ENCODE data around the gene LIPT1.

The LIPT1 gene

GRCh38 chr2:99141110-99142108, 13.4 kb upstream of the LIPT1 start, which contains the start of gene C2orf15:
Gene C2orf15 (plus strand): TSS chr2:99141707. CDS start chr2:99150559, 8,852 bp downstream.
- no peaks in the 10 kb centered on the region for H3K27me3 ChIP-seq (ENCODE audit: control insufficient read depth in 2 of 2, insufficient read depth in 2 of 2, low read length in 2 of 2)
- peak within 1 kb of the TSS; percentile 95 to 98 for H3K4me3 ChIP-seq (ENCODE audit: low read length in 2 of 2)

DNA sequence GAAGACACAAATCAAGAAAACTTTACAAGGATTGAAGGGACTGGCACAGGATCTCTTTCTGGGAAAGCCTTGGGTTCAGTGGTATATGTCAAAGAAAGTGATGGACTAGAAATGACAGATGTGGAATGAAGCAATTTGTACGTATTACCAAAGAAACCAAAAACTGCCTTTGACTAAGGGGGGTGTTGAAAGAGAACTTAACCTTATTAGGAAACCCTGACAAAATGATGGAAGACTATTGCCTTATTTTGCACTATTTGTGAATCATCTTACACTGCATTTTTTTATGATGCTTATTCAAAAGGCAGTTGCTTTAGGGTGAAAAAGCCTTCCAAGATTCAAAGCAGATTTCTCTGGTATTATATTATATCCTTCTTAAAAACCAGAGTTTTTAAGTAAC, 4.1 kb upstream of the LIPT1 start:
- Histone ChIP-seq H3K9me3 (ENCODE audit: control insufficient read depth in 2 of 2, low read length in 2 of 2) (no peaks in the 10 kb centered on the region), H3K27ac (ENCODE audit: low read depth in 2 of 2, low read length in 2 of 2) (no peak overlapping the region), H3K4me3 (ENCODE audit: low read length in 2 of 2) (no peak overlapping the region), H3K4me1 (ENCODE audit: control insufficient read depth in 2 of 2, insufficient read depth in 2 of 2, low read length in 2 of 2) (peaks cover 8% of the 10 kb centered on the region in 2 donors), H3K9ac (ENCODE audit: low read depth in 1 of 2, low read length in 2 of 2) (no peak overlapping the region), H3K27me3 (ENCODE audit: control insufficient read depth in 2 of 2, insufficient read depth in 2 of 2, low read length in 2 of 2) (no peaks in the 10 kb centered on the region), H3K36me3 (ENCODE audit: control insufficient read depth in 2 of 2, insufficient read depth in 2 of 2, low read length in 2 of 2) (no peaks in the 10 kb centered on the region)

More at GRCh38 chr2:99141110-99142108, 13.4 kb upstream of the LIPT1 start, which contains the start of gene C2orf15:
- peak within 1 kb of the TSS; percentile 95 to 99 for H3K27ac ChIP-seq (ENCODE audit: low read depth in 2 of 2, low read length in 2 of 2)
- H3K9me3 ChIP-seq (ENCODE audit: control insufficient read depth in 2 of 2, low read length in 2 of 2), result no peaks in the 10 kb centered on the region
- no peaks in the 10 kb centered on the region for H3K36me3 ChIP-seq (ENCODE audit: control insufficient read depth in 2 of 2, insufficient read depth in 2 of 2, low read length in 2 of 2)
- peaks cover 8 to 12% of the 10 kb centered on the region in 2 donors for H3K4me1 ChIP-seq (ENCODE audit: control insufficient read depth in 2 of 2, insufficient read depth in 2 of 2, low read length in 2 of 2)
- H3K9ac ChIP-seq (ENCODE audit: low read depth in 1 of 2, low read length in 2 of 2), result peak within 1 kb of the TSS; percentile 93 to 99

- H3K27ac ChIP-seq (ENCODE audit: low read depth in 2 of 2, low read length in 2 of 2), result no peak overlapping the region
- H3K4me3 ChIP-seq (ENCODE audit: low read length in 2 of 2), result no peak overlapping the region
- no peaks in the 10 kb centered on the region for H3K9me3 ChIP-seq (ENCODE audit: control insufficient read depth in 2 of 2, low read length in 2 of 2)
- H3K36me3 ChIP-seq (ENCODE audit: control insufficient read depth in 2 of 2, insufficient read depth in 2 of 2, low read length in 2 of 2), result peaks cover 0 to 4% of the 10 kb centered on the region in 2 donors
- H3K9ac ChIP-seq (ENCODE audit: low read depth in 1 of 2, low read length in 2 of 2), result no peak overlapping the region
- H3K4me1 ChIP-seq (ENCODE audit: control insufficient read depth in 2 of 2, insufficient read depth in 2 of 2, low read length in 2 of 2), result peaks cover 11 to 12% of the 10 kb centered on the region in 2 donors
- no peaks in the 10 kb centered on the region for H3K27me3 ChIP-seq (ENCODE audit: control insufficient read depth in 2 of 2, insufficient read depth in 2 of 2, low read length in 2 of 2)
These were observed 2.4 kb upstream of the LIPT1 start for GRCh38 chr2:99152199-99152895.

DNA sequence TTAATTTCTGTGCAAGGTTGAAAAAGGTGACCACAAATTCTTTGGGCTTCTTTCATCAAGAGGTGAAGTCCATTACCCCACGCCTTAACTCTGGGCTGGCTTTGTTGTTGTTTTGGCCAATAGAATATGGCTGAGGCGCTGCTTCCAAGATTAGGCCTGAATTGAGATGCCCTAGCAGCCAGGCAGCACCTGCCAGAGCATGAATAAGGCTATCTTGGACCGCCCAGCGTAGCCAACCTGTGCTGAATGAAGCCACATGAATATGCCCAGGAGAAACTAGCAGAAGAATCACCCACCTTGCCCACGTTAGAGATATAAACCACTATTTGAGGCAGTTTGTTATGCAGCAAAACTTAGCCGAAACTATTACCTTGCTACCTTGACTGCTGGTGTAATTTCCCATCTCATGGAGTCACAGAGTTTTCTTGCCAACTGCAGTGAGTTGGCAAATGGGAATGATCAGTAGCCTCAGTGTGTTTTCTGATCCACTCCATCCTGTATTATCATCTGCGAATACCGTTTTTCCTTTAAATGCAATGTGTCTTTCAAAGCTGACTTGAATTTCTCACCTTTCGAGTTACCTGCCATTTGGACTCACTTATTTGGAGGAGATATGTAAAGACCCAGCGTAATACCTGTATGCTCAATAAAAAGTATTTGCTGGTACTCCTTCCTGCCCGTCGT, 704 bp upstream of the LIPT1 start:
- Histone ChIP-seq H3K9me3 (ENCODE audit: control insufficient read depth in 2 of 2, low read length in 2 of 2) (no peaks in the 10 kb centered on the region), H3K36me3 (ENCODE audit: control insufficient read depth in 2 of 2, insufficient read depth in 2 of 2, low read length in 2 of 2) (peaks cover 0 to 4% of the 10 kb centered on the region in 2 donors), H3K4me3 (ENCODE audit: low read length in 2 of 2) (peak overlapping the region; percentile 81 to 97), H3K27ac (ENCODE audit: low read depth in 2 of 2, low read length in 2 of 2) (peak overlapping the region; percentile 90), H3K9ac (ENCODE audit: low read depth in 1 of 2, low read length in 2 of 2) (peak overlapping the region; percentile 78 to 84), H3K27me3 (ENCODE audit: control insufficient read depth in 2 of 2, insufficient read depth in 2 of 2, low read length in 2 of 2) (no peaks in the 10 kb centered on the region), H3K4me1 (ENCODE audit: control insufficient read depth in 2 of 2, insufficient read depth in 2 of 2, low read length in 2 of 2) (peaks cover 11 to 12% of the 10 kb centered on the region in 2 donors)

DNA sequence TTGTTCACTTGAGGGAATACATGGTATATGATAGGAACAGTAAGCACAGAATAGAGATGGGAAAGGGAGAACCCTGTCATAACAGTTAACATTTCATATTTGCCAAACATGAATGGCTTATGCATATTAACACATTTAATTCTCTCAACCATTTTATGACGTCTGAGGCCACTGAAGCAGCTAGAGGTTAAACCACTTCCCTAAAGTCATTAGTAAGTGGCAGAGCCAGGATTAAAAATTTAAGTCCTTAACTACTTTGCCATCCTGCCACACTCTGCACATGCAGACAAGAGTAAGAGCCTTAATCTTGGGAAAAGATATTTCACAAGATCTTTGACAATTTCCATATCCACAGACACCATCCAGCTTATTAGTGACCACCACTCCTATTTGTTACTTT, 2.1 kb downstream of the LIPT1 start:
- Histone ChIP-seq H3K4me3 (ENCODE audit: low read length in 2 of 2) (no peak overlapping the region), H3K4me1 (ENCODE audit: control insufficient read depth in 2 of 2, insufficient read depth in 2 of 2, low read length in 2 of 2) (peaks cover 11 to 12% of the 10 kb centered on the region in 2 donors), H3K9ac (ENCODE audit: low read depth in 1 of 2, low read length in 2 of 2) (no peak overlapping the region), H3K9me3 (ENCODE audit: control insufficient read depth in 2 of 2, low read length in 2 of 2) (no peaks in the 10 kb centered on the region), H3K27ac (ENCODE audit: low read depth in 2 of 2, low read length in 2 of 2) (no peak overlapping the region), H3K27me3 (ENCODE audit: control insufficient read depth in 2 of 2, insufficient read depth in 2 of 2, low read length in 2 of 2) (no peaks in the 10 kb centered on the region), H3K36me3 (ENCODE audit: control insufficient read depth in 2 of 2, insufficient read depth in 2 of 2, low read length in 2 of 2) (peaks cover 0 to 6% of the 10 kb centered on the region in 2 donors)

DNA sequence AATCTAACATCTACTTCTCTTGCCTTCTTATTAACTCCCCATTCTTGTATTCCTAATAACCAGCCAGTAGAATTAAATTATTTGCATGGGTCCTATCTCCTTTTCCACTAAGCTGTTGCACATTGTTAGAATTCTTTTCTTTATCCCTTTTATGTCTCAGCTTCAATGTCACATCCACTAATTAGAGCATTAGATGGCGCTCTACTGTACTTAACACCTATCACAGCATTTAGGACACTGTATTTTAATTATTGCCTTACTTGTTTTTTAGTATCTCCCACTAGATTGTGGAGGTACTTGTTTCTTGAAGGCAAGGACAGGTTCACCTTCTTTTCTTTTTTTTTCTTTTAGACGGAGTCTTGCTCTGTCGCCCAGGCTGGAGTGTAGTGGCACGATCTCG, 3.8 kb downstream of the LIPT1 start:
- no peak overlapping the region for H3K4me3 ChIP-seq (ENCODE audit: low read length in 2 of 2)
- H3K27me3 ChIP-seq (ENCODE audit: control insufficient read depth in 2 of 2, insufficient read depth in 2 of 2, low read length in 2 of 2), result no peaks in the 10 kb centered on the region
- H3K4me1 ChIP-seq (ENCODE audit: control insufficient read depth in 2 of 2, insufficient read depth in 2 of 2, low read length in 2 of 2), result peaks cover 11 to 12% of the 10 kb centered on the region in 2 donors
- no peak overlapping the region for H3K27ac ChIP-seq (ENCODE audit: low read depth in 2 of 2, low read length in 2 of 2)
- peaks cover 0 to 6% of the 10 kb centered on the region in 2 donors for H3K36me3 ChIP-seq (ENCODE audit: control insufficient read depth in 2 of 2, insufficient read depth in 2 of 2, low read length in 2 of 2)
- H3K9me3 ChIP-seq (ENCODE audit: control insufficient read depth in 2 of 2, low read length in 2 of 2), result no peaks in the 10 kb centered on the region
- no peak overlapping the region for H3K9ac ChIP-seq (ENCODE audit: low read depth in 1 of 2, low read length in 2 of 2)

GRCh38 chr2:99159594-99159993, 4.8 kb downstream of the LIPT1 start:
- Histone ChIP-seq H3K9ac (ENCODE audit: low read depth in 1 of 2, low read length in 2 of 2) (no peak overlapping the region), H3K9me3 (ENCODE audit: control insufficient read depth in 2 of 2, low read length in 2 of 2) (no peaks in the 10 kb centered on the region), H3K4me3 (ENCODE audit: low read length in 2 of 2) (no peak overlapping the region), H3K4me1 (ENCODE audit: control insufficient read depth in 2 of 2, insufficient read depth in 2 of 2, low read length in 2 of 2) (peaks cover 5 to 7% of the 10 kb centered on the region in 2 donors), H3K36me3 (ENCODE audit: control insufficient read depth in 2 of 2, insufficient read depth in 2 of 2, low read length in 2 of 2) (peaks cover 0 to 6% of the 10 kb centered on the region in 2 donors), H3K27ac (ENCODE audit: low read depth in 2 of 2, low read length in 2 of 2) (no peak overlapping the region), H3K27me3 (ENCODE audit: control insufficient read depth in 2 of 2, insufficient read depth in 2 of 2, low read length in 2 of 2) (no peaks in the 10 kb centered on the region)

DNA sequence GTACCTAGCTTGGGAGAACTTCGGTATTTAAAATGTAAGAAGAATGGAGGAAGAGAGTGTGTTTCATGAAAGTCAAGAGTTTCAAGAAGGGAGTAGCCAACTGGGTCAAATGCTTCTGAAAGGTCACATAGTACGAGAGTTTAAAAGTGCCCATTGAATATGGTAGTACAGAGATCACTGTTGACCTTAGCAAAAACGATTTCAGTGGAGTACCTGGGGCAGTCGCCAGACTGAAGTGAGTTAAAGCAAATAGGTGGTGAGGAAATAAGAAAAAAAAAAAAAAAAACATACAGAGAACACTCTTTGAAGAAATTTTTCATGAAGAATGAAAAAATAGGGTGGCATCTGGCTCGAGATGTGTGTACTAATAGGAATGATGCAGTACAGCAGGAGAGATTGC, 11.5 kb downstream of the LIPT1 start:
- no peak overlapping the region for H3K27ac ChIP-seq (ENCODE audit: low read depth in 2 of 2, low read length in 2 of 2)
- H3K9ac ChIP-seq (ENCODE audit: low read depth in 1 of 2, low read length in 2 of 2), result no peak overlapping the region
- H3K4me1 ChIP-seq (ENCODE audit: control insufficient read depth in 2 of 2, insufficient read depth in 2 of 2, low read length in 2 of 2), result no peaks in the 10 kb centered on the region
- H3K36me3 ChIP-seq (ENCODE audit: control insufficient read depth in 2 of 2, insufficient read depth in 2 of 2, low read length in 2 of 2), result peaks cover 24 to 29% of the 10 kb centered on the region in 2 donors
- H3K4me3 ChIP-seq (ENCODE audit: low read length in 2 of 2), result no peak overlapping the region
- no peaks in the 10 kb centered on the region for H3K9me3 ChIP-seq (ENCODE audit: control insufficient read depth in 2 of 2, low read length in 2 of 2)
- no peaks in the 10 kb centered on the region for H3K27me3 ChIP-seq (ENCODE audit: control insufficient read depth in 2 of 2, insufficient read depth in 2 of 2, low read length in 2 of 2)

DNA sequence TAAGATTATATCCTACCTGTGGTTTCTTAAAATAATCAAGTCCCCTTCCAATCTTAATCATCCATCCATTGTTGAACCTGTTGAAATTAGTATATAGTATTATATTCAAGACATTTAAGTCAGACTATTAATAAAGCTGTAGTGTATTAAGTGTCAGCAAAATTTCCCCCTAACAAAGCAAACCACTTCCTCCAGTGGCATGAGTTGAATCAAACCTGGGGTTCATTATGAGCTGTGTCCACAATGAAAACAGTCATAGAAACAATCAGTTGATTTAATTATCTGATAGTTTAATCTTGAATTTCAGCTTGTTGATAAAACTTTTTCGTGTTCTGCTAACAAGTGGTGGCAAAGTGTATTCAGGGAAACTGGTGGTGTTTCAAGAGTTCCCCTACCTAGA, 14.8 kb downstream of the LIPT1 start:
- Histone ChIP-seq H3K36me3 (ENCODE audit: control insufficient read depth in 2 of 2, insufficient read depth in 2 of 2, low read length in 2 of 2) (peaks cover 40 to 41% of the 10 kb centered on the region in 2 donors), H3K4me1 (ENCODE audit: control insufficient read depth in 2 of 2, insufficient read depth in 2 of 2, low read length in 2 of 2) (no peaks in the 10 kb centered on the region), H3K27ac (ENCODE audit: low read depth in 2 of 2, low read length in 2 of 2) (no peak overlapping the region), H3K9ac (ENCODE audit: low read depth in 1 of 2, low read length in 2 of 2) (no peak overlapping the region), H3K9me3 (ENCODE audit: control insufficient read depth in 2 of 2, low read length in 2 of 2) (no peaks in the 10 kb centered on the region), H3K4me3 (ENCODE audit: low read length in 2 of 2) (no peak overlapping the region), H3K27me3 (ENCODE audit: control insufficient read depth in 2 of 2, insufficient read depth in 2 of 2, low read length in 2 of 2) (no peaks in the 10 kb centered on the region)

Measured in mucosa of rectum (tissue), 2 donors.